ENCODE measurements around the gene ZNF672. TPM values are rescaled to one million over a fixed set of nuclear protein-coding genes. Genes with fewer than 3 reads are reported as not detected.
A peak's percentile ranks its signal among the peaks of the same experiment; 100 is the strongest.

The ZNF672 gene
- total and polyA plus RNA-seq, 2 of the 13 experiments (the other 11 are each of a cell fraction or from before 2014, with no cell fraction given), result 17.2 to 22.9 TPM

GRCh38 chr1:248860007-248860406, 22.0 kb downstream of the ZNF672 start:
- in situ Hi-C loops (cut with HindIII; ENCODE audit: extremely low pct_ligation_motif_present, low pct_unique_long_range_greater_than_20kb) (no loop called here), intact Hi-C loops (cut with micrococcal nuclease; ENCODE audit: unreplicated experiment) (no loop called here)
- DNase-seq (ENCODE audit: low spot score), result no peak
- Histone ChIP-seq H3K4me2 (ENCODE audit: low read depth, low read length) (peak overlapping the region; percentile 99), H3K36me3 (replicated peaks in 1 of 2; ENCODE audit: control insufficient read depth in 1 of 2, insufficient read depth in 2 of 2, low read length in 2 of 2) (peaks cover 3 to 14% of the 10 kb centered on the region in 2 experiments; a peak in 4 of 5 replicates), H3K27me3 (ENCODE audit: control insufficient read depth in 1 of 2, insufficient read depth in 2 of 2, low read length in 2 of 2) (no peaks in the 10 kb centered on the region; a peak in 1 of 5 replicates), H3K79me2 (ENCODE audit: insufficient read depth, low read length) (peaks cover 18% of the 10 kb centered on the region), H4K20me1 (ENCODE audit: insufficient read depth, low read length) (no peaks in the 10 kb centered on the region), H3K4me1 (ENCODE audit: insufficient read depth, low read length) (peaks cover 59% of the 10 kb centered on the region), H3K27ac (ENCODE audit: extremely low read length, insufficient read depth, low read length) (no peak overlapping the region), H3K9ac (ENCODE audit: insufficient read depth, low read depth, low read length) (no peak overlapping the region; the same call in 1 of the 2 replicates), H3K4me3 (replicated peaks in 1 of 3; ENCODE audit: insufficient read depth in 1 of 3, low read depth in 2 of 3, low read length in 3 of 3) (peak overlapping the region in 2 of 3 experiments; percentile 83 to 87; a peak in 2 of 6 replicates), H3K9me3 (ENCODE audit: low read length) (no peaks in the 10 kb centered on the region), H2AFZ (ENCODE audit: low read length) (peak overlapping the region; percentile 31)
- no peak for ATAC-seq
- no peak for TF ChIP-seq SMYD3 (CRISPR knock-in tag; IDR thresholded peaks at IDR 0.05)
- no peak for TF ChIP-seq MAX (IDR thresholded peaks at IDR 0.05)
- no peak for TF ChIP-seq ZNF34 (CRISPR knock-in tag; IDR thresholded peaks at IDR 0.05; ENCODE audit: borderline replicate concordance)
- TF ChIP-seq ZNF234 (CRISPR knock-in tag; conservative IDR thresholded peaks at IDR 0.05), result no peak
- TF ChIP-seq ZNF740 (CRISPR knock-in tag; IDR thresholded peaks at IDR 0.05), result no peak
- no peak for TF ChIP-seq HMGXB4 (CRISPR knock-in tag; IDR thresholded peaks at IDR 0.05; ENCODE audit: borderline replicate concordance in 1 of 2, low read depth in 1 of 2)
- TF ChIP-seq TBX2 (CRISPR knock-in tag; IDR thresholded peaks at IDR 0.05; ENCODE audit: borderline replicate concordance), result no peak
- ChIA-PET CTCF (ENCODE audit: low intra/inter-chr PET ratio, low total read pairs) (no interaction called here), POLR2A (interaction anchor here (0.7 to 3.5 kb wide), 6 partner anchors 10 to 46 kb away, joined by 3 to 83 read pairs (median 27); partner anchors contain the start of genes PGBD2, SH3BP5L and ZNF672)
- 81% methylated on average over 4 of the region's 4 CpGs for WGBS (ENCODE audit: low lambda C conversion rate)
- no TSS peak for BruUV-seq (replicated peaks)
- no peak for FAIRE-seq

Measured in HepG2 (cell line).